ENCODE measurements around the gene PCP4L1.

The PCP4L1 gene

GRCh38 chr1:161287482-161288054, 29.0 kb downstream of the PCP4L1 start:
- no peaks in the 10 kb centered on the region for H3K9me3 ChIP-seq (replicated peaks; ENCODE audit: insufficient read depth, low read length)
- TF ChIP-seq EZH2 (optimal IDR thresholded peaks at IDR 0.05; ENCODE audit: low read depth, low read length) (no peak), CTCF (IDR thresholded peaks at IDR 0.05; ENCODE audit: low read length) (no peak), EZH2phosphoT487 (IDR thresholded peaks at IDR 0.05; ENCODE audit: low read length) (no peak)

DNA sequence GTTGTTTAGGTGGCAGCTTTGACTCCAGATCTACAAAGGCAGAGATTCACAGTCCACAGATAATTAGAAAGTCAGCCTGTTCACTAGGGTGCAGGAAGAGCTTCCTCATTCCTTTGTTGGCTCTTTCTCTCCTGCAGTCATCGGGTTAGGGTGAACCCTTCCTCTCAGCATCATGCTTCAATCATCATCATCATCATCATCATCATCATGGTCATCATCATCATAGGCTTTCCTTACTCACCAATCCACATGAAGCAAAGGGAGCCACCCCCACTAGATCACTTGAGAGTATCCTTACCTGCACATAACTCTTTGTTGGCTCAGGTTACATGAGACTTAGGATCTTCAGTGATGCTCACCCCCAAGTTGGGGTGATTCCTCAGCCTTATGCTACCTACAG, 32.2 kb downstream of the PCP4L1 start:
- no peaks in the 10 kb centered on the region for H3F3A ChIP-seq (ENCODE audit: insufficient read depth, low read length)
- H3K27me3 ChIP-seq (replicated peaks; ENCODE audit: insufficient read depth, low read length): no peaks in the 10 kb centered on the region
- H2AFZ ChIP-seq (ENCODE audit: low read length): no peak overlapping the region
- H3K79me2 ChIP-seq (ENCODE audit: low read length): no peaks in the 10 kb centered on the region
- H3K36me3 ChIP-seq (replicated peaks; ENCODE audit: insufficient read depth, low read length): no peaks in the 10 kb centered on the region
- H3K9ac ChIP-seq (ENCODE audit: low read length): no peak overlapping the region
- TF ChIP-seq EZH2 (optimal IDR thresholded peaks at IDR 0.05; ENCODE audit: low read depth, low read length): no peak
- no peak for TF ChIP-seq CTCF (IDR thresholded peaks at IDR 0.05; ENCODE audit: low read length)
- DNase-seq: no peak
- no peaks in the 10 kb centered on the region for H3K9me3 ChIP-seq (replicated peaks; ENCODE audit: insufficient read depth, low read length)
- H3K4me1 ChIP-seq (ENCODE audit: low read length): no peaks in the 10 kb centered on the region
- no peak overlapping the region for H3K27ac ChIP-seq (ENCODE audit: low read length)
- H3K4me3 ChIP-seq (ENCODE audit: low read length): no peak overlapping the region
- no peaks in the 10 kb centered on the region for H3K9me2 ChIP-seq (replicated peaks; ENCODE audit: insufficient read depth, low read length)
- no peaks in the 10 kb centered on the region for H4K20me1 ChIP-seq (ENCODE audit: insufficient read depth, low read length)
- H3K4me2 ChIP-seq (ENCODE audit: low read depth, low read length): no peak overlapping the region

More at GRCh38 chr1:161287482-161288054, 29.0 kb downstream of the PCP4L1 start:
- Histone ChIP-seq H3K27ac (ENCODE audit: low read length) (no peak overlapping the region), H3K36me3 (replicated peaks; ENCODE audit: insufficient read depth, low read length) (no peaks in the 10 kb centered on the region), H2AFZ (ENCODE audit: low read length) (no peak overlapping the region), H3K4me2 (ENCODE audit: low read depth, low read length) (no peak overlapping the region), H3K9ac (ENCODE audit: low read length) (no peak overlapping the region), H4K20me1 (ENCODE audit: insufficient read depth, low read length) (no peaks in the 10 kb centered on the region), H3K27me3 (replicated peaks; ENCODE audit: insufficient read depth, low read length) (peaks cover 19% of the 10 kb centered on the region), H3K79me2 (ENCODE audit: low read length) (no peaks in the 10 kb centered on the region), H3F3A (ENCODE audit: insufficient read depth, low read length) (no peaks in the 10 kb centered on the region), H3K9me2 (replicated peaks; ENCODE audit: insufficient read depth, low read length) (no peaks in the 10 kb centered on the region), H3K4me1 (ENCODE audit: low read length) (no peaks in the 10 kb centered on the region), H3K4me3 (ENCODE audit: low read length) (no peak overlapping the region)
- no peak for DNase-seq

DNA sequence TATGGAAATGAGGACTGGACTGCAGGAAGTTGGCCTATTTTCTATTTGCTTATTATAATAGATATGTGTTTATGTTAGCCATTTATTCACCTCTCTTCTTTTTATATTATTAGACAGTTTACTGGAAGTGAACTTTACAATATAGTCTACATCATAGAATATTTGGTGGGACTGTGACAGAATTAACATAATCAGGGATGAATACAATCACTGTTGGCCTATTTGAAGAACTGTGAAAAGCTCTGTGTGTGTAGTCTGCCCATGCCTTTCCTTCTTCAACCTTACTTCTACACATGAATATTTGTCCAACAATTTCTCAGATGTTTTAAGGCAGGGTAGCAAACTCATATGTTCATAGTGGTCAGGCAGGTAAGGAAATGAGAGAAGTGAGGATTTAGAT, 38.9 kb downstream of the PCP4L1 start:
- Histone ChIP-seq H3K36me3 (replicated peaks; ENCODE audit: insufficient read depth, low read length) (no peaks in the 10 kb centered on the region), H3K9ac (ENCODE audit: low read length) (no peak overlapping the region), H3K4me3 (ENCODE audit: low read length) (no peak overlapping the region), H4K20me1 (ENCODE audit: insufficient read depth, low read length) (no peaks in the 10 kb centered on the region), H3K9me3 (replicated peaks; ENCODE audit: insufficient read depth, low read length) (no peaks in the 10 kb centered on the region), H2AFZ (ENCODE audit: low read length) (no peak overlapping the region), H3K27ac (ENCODE audit: low read length) (no peak overlapping the region), H3K27me3 (replicated peaks; ENCODE audit: insufficient read depth, low read length) (no peaks in the 10 kb centered on the region), H3K9me2 (replicated peaks; ENCODE audit: insufficient read depth, low read length) (no peaks in the 10 kb centered on the region), H3F3A (ENCODE audit: insufficient read depth, low read length) (no peaks in the 10 kb centered on the region; the same call in 1 of the 2 replicates), H3K79me2 (ENCODE audit: low read length) (no peaks in the 10 kb centered on the region), H3K4me2 (ENCODE audit: low read depth, low read length) (no peak overlapping the region), H3K4me1 (ENCODE audit: low read length) (no peaks in the 10 kb centered on the region)
- no peak for DNase-seq
- TF ChIP-seq EZH2 (optimal IDR thresholded peaks at IDR 0.05; ENCODE audit: low read depth, low read length) (no peak), CTCF (IDR thresholded peaks at IDR 0.05; ENCODE audit: low read length) (no peak)

Measured in MM.1S (cell line).